ENCODE measurements around the gene TNIK.
"Not testable (repeated sequence)": the region's sequence is repeated elsewhere in the genome, so short reads cannot be mapped to it uniquely, and the experiment has no call there.

GRCh38 chr3:171304498-171304897, 155.7 kb downstream of the TNIK start:
- not testable (repeated sequence) for TF ChIP-seq CTCF (IDR thresholded peaks at IDR 0.05; ENCODE audit: poor library complexity); EZH2phosphoT487 (IDR thresholded peaks at IDR 0.05; ENCODE audit: low read depth, severe bottlenecking, unreplicated experiment); EZH2 (IDR thresholded peaks at IDR 0.05; ENCODE audit: borderline replicate concordance)

All from hepatocyte (in vitro differentiated cells).